Measurements from ENCODE around the gene ERBB2.
"Not testable (repeated sequence)": the region's sequence is repeated elsewhere in the genome, so short reads cannot be mapped to it uniquely, and the experiment has no call there.

ERBB2 gene

GRCh38 chr17:39705786-39706348, 6.0 kb downstream of the ERBB2 start:
- Histone ChIP-seq H3K4me1 (ENCODE audit: control insufficient read depth, insufficient read depth, low read length) (peaks cover 17% of the 10 kb centered on the region), H3K4me3 (ENCODE audit: low read length) (no peak overlapping the region), H3K9me3 (ENCODE audit: control insufficient read depth, insufficient read depth, low read length) (no peaks in the 10 kb centered on the region), H3K27ac (ENCODE audit: low read length) (no peak overlapping the region), H3K27me3 (ENCODE audit: control insufficient read depth, insufficient read depth, low read length) (no peaks in the 10 kb centered on the region), H3K36me3 (ENCODE audit: control insufficient read depth, insufficient read depth, low read length) (peaks cover 28% of the 10 kb centered on the region)
- no peak for DNase-seq (ENCODE audit: low read depth, low spot score)
- WGBS (ENCODE audit: insufficient coverage, insufficient read length): no CpG with 5 or more reads among the region's 12 CpGs

- Histone ChIP-seq H3K27ac (ENCODE audit: low read length) (no peak overlapping the region), H3K4me1 (ENCODE audit: control insufficient read depth, insufficient read depth, low read length) (peaks cover 17% of the 10 kb centered on the region), H3K4me3 (ENCODE audit: low read length) (no peak overlapping the region), H3K9me3 (ENCODE audit: control insufficient read depth, insufficient read depth, low read length) (no peaks in the 10 kb centered on the region), H3K27me3 (ENCODE audit: control insufficient read depth, insufficient read depth, low read length) (no peaks in the 10 kb centered on the region), H3K36me3 (ENCODE audit: control insufficient read depth, insufficient read depth, low read length) (peaks cover 28% of the 10 kb centered on the region)
- WGBS (ENCODE audit: insufficient coverage, insufficient read length): no CpG with 5 or more reads among the region's 8 CpGs
- DNase-seq (ENCODE audit: low read depth, low spot score): no peak
Measured at GRCh38 chr17:39706383-39706782, 6.5 kb downstream of the ERBB2 start.

GRCh38 chr17:39706921-39707337, 7.1 kb downstream of the ERBB2 start:
- no CpG with 5 or more reads among the region's 7 CpGs for WGBS (ENCODE audit: insufficient coverage, insufficient read length)
- Histone ChIP-seq H3K36me3 (ENCODE audit: control insufficient read depth, insufficient read depth, low read length) (peaks cover 31% of the 10 kb centered on the region), H3K27ac (ENCODE audit: low read length) (no peak overlapping the region), H3K4me1 (ENCODE audit: control insufficient read depth, insufficient read depth, low read length) (peaks cover 16% of the 10 kb centered on the region), H3K9me3 (ENCODE audit: control insufficient read depth, insufficient read depth, low read length) (no peaks in the 10 kb centered on the region), H3K4me3 (ENCODE audit: low read length) (no peak overlapping the region), H3K27me3 (ENCODE audit: control insufficient read depth, insufficient read depth, low read length) (no peaks in the 10 kb centered on the region)
- no peak for DNase-seq (ENCODE audit: low read depth, low spot score)

GRCh38 chr17:39709319-39709997, 9.6 kb downstream of the ERBB2 start:
- no CpG with 5 or more reads among the region's 14 CpGs for WGBS (ENCODE audit: insufficient coverage, insufficient read length)

GRCh38 chr17:39709998-39710964, 10.4 kb downstream of the ERBB2 start:
- no CpG with 5 or more reads among the region's 20 CpGs for WGBS (ENCODE audit: insufficient coverage, insufficient read length)
- no peak overlapping the region for H3K27ac ChIP-seq (ENCODE audit: low read length)
- peaks cover 3% of the 10 kb centered on the region; the same call in 1 of the 2 replicates for H3K4me1 ChIP-seq (ENCODE audit: control insufficient read depth, insufficient read depth, low read length)
- no peaks in the 10 kb centered on the region for H3K9me3 ChIP-seq (ENCODE audit: control insufficient read depth, insufficient read depth, low read length)
- no peak for DNase-seq (ENCODE audit: low read depth, low spot score)
- H3K4me3 ChIP-seq (ENCODE audit: low read length): no peak overlapping the region
- H3K27me3 ChIP-seq (ENCODE audit: control insufficient read depth, insufficient read depth, low read length): no peaks in the 10 kb centered on the region
- H3K36me3 ChIP-seq (ENCODE audit: control insufficient read depth, insufficient read depth, low read length): peaks cover 39% of the 10 kb centered on the region

More at GRCh38 chr17:39709319-39709997, 9.6 kb downstream of the ERBB2 start:
- Histone ChIP-seq H3K36me3 (ENCODE audit: control insufficient read depth, insufficient read depth, low read length) (peaks cover 36% of the 10 kb centered on the region), H3K27me3 (ENCODE audit: control insufficient read depth, insufficient read depth, low read length) (no peaks in the 10 kb centered on the region), H3K9me3 (ENCODE audit: control insufficient read depth, insufficient read depth, low read length) (no peaks in the 10 kb centered on the region), H3K27ac (ENCODE audit: low read length) (no peak overlapping the region), H3K4me3 (ENCODE audit: low read length) (no peak overlapping the region), H3K4me1 (ENCODE audit: control insufficient read depth, insufficient read depth, low read length) (peaks cover 10% of the 10 kb centered on the region)
- no peak for DNase-seq (ENCODE audit: low read depth, low spot score)

GRCh38 chr17:39711071-39711470, 11.2 kb downstream of the ERBB2 start:
- WGBS (ENCODE audit: insufficient coverage, insufficient read length): no CpG with 5 or more reads among the region's 11 CpGs
- not testable (repeated sequence) for H3K4me3 ChIP-seq (ENCODE audit: low read length); H3K9me3 ChIP-seq (ENCODE audit: control insufficient read depth, insufficient read depth, low read length); H3K27ac ChIP-seq (ENCODE audit: low read length); DNase-seq (ENCODE audit: low read depth, low spot score); H3K4me1 ChIP-seq (ENCODE audit: control insufficient read depth, insufficient read depth, low read length); H3K27me3 ChIP-seq (ENCODE audit: control insufficient read depth, insufficient read depth, low read length)
- peaks cover 47% of the 10 kb centered on the region for H3K36me3 ChIP-seq (ENCODE audit: control insufficient read depth, insufficient read depth, low read length)

- H3K9me3 ChIP-seq (ENCODE audit: control insufficient read depth, insufficient read depth, low read length): no peaks in the 10 kb centered on the region
- DNase-seq (ENCODE audit: low read depth, low spot score): no peak
- no peak overlapping the region for H3K4me3 ChIP-seq (ENCODE audit: low read length)
- no CpG with 5 or more reads among the region's 10 CpGs for WGBS (ENCODE audit: insufficient coverage, insufficient read length)
- no peak overlapping the region for H3K27ac ChIP-seq (ENCODE audit: low read length)
- no peaks in the 10 kb centered on the region for H3K27me3 ChIP-seq (ENCODE audit: control insufficient read depth, insufficient read depth, low read length)
- H3K4me1 ChIP-seq (ENCODE audit: control insufficient read depth, insufficient read depth, low read length): no peaks in the 10 kb centered on the region
- peaks cover 53% of the 10 kb centered on the region for H3K36me3 ChIP-seq (ENCODE audit: control insufficient read depth, insufficient read depth, low read length)
Measured at GRCh38 chr17:39711851-39712250, 12.0 kb downstream of the ERBB2 start.

- Histone ChIP-seq H3K9me3 (ENCODE audit: control insufficient read depth, insufficient read depth, low read length) (no peaks in the 10 kb centered on the region), H3K36me3 (ENCODE audit: control insufficient read depth, insufficient read depth, low read length) (peaks cover 45% of the 10 kb centered on the region), H3K27ac (ENCODE audit: low read length) (no peak overlapping the region), H3K4me3 (ENCODE audit: low read length) (no peak overlapping the region), H3K4me1 (ENCODE audit: control insufficient read depth, insufficient read depth, low read length) (no peaks in the 10 kb centered on the region), H3K27me3 (ENCODE audit: control insufficient read depth, insufficient read depth, low read length) (no peaks in the 10 kb centered on the region)
- DNase-seq (ENCODE audit: low read depth, low spot score): no peak
- no CpG with 5 or more reads among the region's 4 CpGs for WGBS (ENCODE audit: insufficient coverage, insufficient read length)
Measured at GRCh38 chr17:39714234-39714633, 14.4 kb downstream of the ERBB2 start.

GRCh38 chr17:39715375-39716072, 15.7 kb downstream of the ERBB2 start:
- Histone ChIP-seq H3K27ac (ENCODE audit: low read length) (no peak overlapping the region), H3K4me1 (ENCODE audit: control insufficient read depth, insufficient read depth, low read length) (no peaks in the 10 kb centered on the region), H3K9me3 (ENCODE audit: control insufficient read depth, insufficient read depth, low read length) (no peaks in the 10 kb centered on the region), H3K36me3 (ENCODE audit: control insufficient read depth, insufficient read depth, low read length) (peaks cover 38% of the 10 kb centered on the region), H3K4me3 (ENCODE audit: low read length) (no peak overlapping the region), H3K27me3 (ENCODE audit: control insufficient read depth, insufficient read depth, low read length) (no peaks in the 10 kb centered on the region)
- no peak for DNase-seq (ENCODE audit: low read depth, low spot score)
- WGBS (ENCODE audit: insufficient coverage, insufficient read length): no CpG with 5 or more reads among the region's 18 CpGs
